GM08714 (cell line): ENCODE measurements around the gene CR1.

Experiments used
- H3K4me3 ChIP-seq: fragments of 200-500 bp; sonication (Bioruptor generic); 2 replicates; pipeline ENCODE4 v1.5.1; 2014; ENCODE audit warnings: mild to moderate bottlenecking, low read length, inconsistent platforms
- ZNF274 ChIP-seq: IDR thresholded peaks from 2 replicates; pipeline ENCODE4 v1.6.1; 2012; ENCODE audit warnings: mild to moderate bottlenecking, low read depth, low read length

CR1 gene

DNA sequence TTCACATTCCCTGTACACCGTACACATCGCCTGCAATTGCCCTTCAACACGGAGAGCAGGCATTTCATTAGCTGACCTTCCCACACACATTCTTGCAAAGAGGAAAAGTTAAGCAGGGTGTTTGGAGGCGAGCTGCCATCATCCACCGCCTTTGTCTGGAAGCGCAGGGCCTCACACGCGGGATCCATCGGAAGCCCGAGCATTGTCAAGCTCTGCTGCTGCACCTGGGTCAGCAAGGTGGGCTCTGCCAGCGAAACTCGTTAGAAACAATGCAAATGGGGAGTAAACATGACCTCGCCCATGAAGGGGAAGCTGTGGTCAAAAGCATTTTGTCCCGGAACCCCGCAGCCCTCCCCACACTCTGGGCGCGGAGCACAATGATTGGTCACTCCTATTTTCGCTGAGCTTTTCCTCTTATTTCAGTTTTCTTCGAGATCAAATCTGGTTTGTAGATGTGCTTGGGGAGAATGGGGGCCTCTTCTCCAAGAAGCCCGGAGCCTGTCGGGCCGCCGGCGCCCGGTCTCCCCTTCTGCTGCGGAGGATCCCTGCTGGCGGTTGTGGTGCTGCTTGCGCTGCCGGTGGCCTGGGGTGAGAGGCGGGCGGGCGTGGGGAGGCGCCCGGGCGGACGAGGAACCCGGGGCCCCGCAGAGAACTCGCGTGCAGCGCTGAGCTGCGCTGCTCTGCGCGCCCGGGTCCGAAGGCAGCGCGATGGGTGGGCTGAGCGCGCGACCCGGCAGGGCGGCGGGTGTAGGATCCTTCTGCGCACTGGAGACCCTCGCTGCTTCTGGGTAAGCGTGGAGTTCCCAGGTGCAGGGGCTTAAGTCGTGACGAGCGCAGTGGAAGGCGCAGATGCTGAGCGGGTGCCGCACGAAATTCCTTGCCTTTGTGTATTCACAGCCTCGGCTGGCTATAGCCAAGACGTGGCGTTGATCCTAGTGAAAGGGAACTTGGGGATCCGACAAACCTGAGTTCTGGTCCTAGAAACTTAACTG is at the start of gene CR1:
Gene CR1 (plus strand): TSS at position 357 of the 992 bp plus-strand sequence. CDS start 111 bp downstream, at position 468.
- TF ChIP-seq ZNF274, result no peak
- peak within 1 kb of the TSS; percentile 64 for H3K4me3 ChIP-seq

DNA sequence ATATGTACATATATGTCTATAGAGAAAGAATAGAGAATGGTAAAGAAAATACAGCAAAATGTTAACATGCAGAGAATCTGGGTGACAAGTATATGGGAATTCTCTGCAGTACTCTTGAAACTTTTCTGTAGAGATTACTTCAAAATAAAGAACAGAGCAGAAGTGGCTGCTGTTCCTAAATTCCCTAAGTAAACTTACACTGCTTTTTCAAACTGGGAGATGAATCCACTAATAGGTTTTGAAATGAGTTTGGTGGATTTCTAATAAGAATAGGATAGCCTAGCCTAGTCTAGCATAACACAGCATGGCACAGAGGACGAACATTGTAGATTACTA is 42.3 kb upstream of the CR1 start:
- no peak for TF ChIP-seq ZNF274
- no peak overlapping the region for H3K4me3 ChIP-seq

DNA sequence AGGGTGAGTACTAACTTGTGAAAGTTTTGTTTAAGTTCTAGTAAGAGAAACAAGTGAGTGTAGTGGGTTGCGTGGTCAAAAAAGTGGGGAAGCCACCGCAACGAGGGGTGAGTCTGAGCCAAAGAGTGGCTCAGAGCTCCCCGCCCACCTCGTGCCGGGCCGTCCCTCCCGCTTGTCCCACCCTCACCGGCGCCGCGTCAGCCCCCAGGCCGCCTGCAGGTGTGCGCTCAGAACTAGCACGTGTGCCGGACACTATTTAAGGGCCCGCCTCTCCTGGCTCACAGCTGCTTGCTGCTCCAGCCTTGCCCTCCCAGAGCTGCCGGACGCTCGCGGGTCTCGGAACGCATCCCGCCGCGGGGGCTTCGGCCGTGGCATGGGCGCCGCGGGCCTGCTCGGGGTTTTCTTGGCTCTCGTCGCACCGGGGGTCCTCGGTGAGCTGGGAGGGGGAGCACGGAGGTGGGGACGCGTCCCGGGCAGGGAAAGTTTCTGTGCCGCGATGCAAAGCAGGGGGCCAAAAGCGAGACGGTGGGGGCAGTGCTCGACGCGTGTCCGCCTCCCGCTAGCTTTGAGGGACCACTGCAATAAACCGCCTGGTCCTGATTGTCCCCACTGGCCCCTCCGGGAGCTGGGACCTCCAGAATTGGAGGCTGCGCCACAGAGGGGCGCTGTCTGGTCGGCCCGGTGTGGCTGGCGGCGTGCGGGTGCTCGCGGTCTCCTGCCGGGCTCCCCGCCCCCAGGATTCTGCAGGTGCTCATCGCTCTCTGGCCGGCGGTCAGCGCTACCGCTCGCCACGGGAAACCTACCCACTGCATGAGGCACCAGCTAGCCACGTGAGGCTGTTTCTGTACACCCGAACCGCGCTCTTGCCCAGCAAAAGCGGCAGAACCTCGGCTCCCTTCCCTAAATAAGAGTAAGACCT is 41.7 kb upstream of the CR1 start, which contains the start of gene CR2:
Gene CR2 (plus strand): TSS at position 283 of the 919 bp plus-strand sequence. CDS start 91 bp downstream, at position 374.
- H3K4me3 ChIP-seq, result peak within 1 kb of the TSS; percentile 92
- TF ChIP-seq ZNF274, result no peak

DNA sequence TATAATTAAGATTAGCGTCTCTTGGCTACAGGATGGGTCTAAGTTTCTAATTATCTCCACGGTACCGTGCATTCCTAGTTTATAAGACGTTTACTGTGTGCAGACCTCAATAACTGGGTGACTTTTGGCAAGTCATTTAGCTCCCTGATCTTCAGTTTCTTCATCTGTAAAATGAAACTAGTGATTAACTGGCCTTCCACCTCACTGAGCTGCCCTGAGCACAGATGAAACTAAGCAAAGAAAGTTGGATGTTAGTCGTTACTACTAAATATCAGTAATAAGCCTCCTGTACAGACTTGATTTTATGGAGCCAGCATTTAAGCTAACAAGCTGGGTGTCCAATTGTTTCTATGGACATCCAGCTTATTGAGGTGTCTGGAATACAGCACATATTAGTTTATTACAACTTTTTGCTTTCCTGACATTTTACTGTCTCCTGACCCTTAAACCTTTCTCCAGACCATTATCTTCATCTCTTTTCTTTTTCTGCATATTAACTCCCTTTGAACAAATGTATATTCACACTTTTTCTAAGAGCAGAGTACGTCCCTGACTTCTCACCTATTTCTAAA is 40.7 kb upstream of the CR1 start:
- TF ChIP-seq ZNF274, result no peak
- H3K4me3 ChIP-seq, result peak overlapping the region; percentile 92

DNA sequence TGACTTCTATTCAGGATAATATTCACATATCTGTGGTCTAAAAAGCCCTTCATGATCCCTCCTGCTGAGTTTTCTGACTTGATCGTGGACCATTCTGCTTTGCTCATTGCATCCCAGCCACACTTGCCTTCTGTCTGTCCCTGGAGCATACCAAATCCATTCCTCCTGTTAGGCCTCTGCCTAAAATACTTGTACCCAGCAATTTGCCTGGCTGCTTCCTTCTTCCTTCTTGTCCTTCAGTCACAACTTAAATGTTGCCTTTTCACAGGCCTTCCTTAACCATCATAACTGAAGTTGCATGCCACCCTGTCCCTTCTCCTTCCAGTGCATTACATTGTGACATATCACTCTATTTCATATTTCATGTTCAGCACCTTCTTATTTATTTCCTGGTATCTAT is 37.5 kb upstream of the CR1 start:
- H3K4me3 ChIP-seq, result no peak overlapping the region; the same call in 1 of the 2 replicates
- TF ChIP-seq ZNF274, result no peak

DNA sequence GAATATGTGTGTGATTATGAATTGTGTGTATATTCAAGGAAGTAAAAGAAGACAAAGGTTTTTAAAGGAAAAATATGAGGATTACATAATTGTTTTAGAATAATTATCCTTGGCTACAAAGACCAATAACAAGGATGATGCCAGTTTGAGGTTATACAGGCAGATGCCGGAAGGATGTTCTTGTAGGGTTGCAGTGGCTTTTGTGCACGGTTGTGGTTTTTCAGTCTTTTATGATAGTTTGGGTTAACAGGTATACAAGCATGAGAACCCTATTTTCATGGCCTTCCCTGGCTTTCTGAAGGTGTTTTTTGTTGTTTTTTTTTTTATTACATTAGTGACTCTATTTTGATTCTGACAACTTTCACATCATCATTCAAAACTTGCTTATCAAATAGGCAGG is 36.9 kb upstream of the CR1 start:
- no peak overlapping the region; the same call in 1 of the 2 replicates for H3K4me3 ChIP-seq
- no peak for TF ChIP-seq ZNF274

DNA sequence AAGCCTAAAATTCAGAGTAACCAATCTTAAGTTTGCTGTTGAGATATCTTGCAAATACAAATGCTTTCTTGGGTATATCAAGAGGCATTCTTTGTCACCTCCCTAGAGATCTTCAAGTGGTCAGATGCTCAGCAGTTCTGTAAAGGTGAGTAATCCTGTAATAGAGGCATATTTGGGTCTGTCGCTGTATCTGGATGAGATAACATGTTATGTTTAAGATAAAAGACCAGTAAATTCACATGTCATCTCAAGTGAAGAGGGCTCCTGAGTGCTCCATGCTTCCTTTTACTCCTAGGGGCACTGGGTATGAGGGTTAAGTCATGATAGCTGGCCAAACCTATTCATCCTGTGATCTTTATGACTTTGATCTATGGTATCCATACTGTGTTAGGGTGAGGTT is 34.3 kb upstream of the CR1 start:
- H3K4me3 ChIP-seq, result no peak overlapping the region
- no peak for TF ChIP-seq ZNF274

DNA sequence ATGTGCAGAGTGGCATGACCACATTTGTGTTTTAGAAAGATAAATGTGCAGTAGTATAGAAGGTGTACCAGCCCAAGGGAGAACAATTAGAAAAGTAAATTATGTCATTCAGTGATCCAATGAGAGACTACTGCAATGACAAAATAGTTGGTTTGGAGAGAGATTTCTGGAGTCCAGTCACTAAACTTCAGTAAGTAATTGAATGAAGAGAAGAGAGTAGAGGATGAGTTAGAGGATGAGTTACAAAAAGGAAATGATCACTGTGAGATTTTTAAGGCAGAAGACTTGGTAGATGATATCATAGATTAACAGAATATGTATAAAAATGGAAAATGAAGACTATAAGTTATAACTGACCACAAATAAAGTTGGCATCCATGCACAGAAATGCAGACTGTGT is 33.4 kb upstream of the CR1 start:
- no peak for TF ChIP-seq ZNF274
- H3K4me3 ChIP-seq, result no peak overlapping the region

DNA sequence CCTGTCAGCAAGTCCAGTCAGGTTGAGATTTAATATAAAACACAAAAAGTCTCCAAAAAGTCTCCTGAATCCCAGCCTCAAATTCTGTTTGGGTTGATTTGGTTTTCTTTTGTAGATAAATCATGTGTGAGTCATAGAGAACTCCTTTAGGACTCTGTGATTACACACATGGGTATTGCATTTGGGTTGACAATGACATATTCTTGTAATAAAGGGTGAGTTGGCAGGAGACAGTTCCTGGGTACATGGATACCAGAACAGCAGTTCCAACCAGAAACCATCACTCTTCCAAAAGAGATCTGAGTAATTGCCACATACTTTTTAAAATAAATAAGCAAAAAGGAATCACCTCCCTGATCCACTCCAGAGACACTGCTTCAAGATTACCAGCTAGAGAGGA is 32.9 kb upstream of the CR1 start:
- no peak overlapping the region for H3K4me3 ChIP-seq
- TF ChIP-seq ZNF274, result no peak

DNA sequence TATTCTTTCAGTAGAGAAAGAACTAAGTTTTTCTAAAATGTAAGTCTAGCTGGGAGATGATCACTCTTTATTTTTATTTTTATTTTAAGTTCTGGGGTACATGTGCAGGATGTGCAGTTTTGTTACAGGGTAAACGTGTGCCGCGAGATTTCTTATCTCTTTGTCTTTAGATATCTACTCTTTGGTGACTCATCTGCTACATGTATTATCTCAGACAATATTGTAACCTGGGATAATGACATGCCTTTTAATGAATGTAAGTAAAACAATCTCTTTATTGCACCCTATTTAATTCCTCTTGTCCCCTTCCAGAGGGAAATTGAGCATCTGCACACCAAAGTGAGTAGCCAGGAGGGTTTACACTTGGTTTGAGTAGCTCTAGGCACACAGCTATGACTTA is 32.4 kb upstream of the CR1 start:
- H3K4me3 ChIP-seq, result no peak overlapping the region
- TF ChIP-seq ZNF274, result no peak

DNA sequence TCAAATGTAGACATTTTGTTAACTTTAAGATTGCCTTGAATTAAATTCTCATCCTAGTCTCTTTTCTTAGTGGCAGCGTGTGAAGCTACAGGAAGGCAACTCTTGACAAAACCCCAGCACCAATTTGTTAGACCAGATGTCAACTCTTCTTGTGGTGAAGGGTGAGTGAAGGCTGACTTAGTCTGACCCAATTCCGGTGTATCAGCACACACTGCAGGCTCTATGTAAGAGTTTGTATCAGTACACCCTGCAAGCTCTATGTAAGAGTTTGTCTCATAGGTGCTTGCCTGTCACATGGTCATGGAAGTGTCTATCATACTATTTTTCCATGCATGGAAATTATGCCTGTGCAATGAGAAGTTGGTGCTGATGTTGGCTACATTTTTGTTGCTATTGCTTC is 25.0 kb upstream of the CR1 start:
- no peak overlapping the region for H3K4me3 ChIP-seq
- no peak for TF ChIP-seq ZNF274

DNA sequence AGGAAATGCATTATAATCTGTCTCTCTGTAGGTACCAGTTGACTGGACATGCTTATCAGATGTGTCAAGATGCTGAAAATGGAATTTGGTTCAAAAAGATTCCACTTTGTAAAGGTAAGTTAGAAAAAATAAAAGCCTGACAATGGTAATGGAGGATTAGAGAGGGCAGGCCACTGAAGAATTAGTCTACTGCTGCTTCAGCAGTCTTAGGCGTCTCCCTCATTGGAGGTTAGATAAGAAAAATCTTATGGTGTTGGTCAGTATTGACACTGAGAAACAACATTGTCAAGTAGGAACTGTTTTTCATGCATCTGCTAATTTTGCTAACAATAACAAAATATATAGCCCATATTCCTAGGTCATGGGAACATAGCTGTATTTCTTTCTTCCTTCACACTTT is 21.7 kb upstream of the CR1 start:
- TF ChIP-seq ZNF274, result no peak

DNA sequence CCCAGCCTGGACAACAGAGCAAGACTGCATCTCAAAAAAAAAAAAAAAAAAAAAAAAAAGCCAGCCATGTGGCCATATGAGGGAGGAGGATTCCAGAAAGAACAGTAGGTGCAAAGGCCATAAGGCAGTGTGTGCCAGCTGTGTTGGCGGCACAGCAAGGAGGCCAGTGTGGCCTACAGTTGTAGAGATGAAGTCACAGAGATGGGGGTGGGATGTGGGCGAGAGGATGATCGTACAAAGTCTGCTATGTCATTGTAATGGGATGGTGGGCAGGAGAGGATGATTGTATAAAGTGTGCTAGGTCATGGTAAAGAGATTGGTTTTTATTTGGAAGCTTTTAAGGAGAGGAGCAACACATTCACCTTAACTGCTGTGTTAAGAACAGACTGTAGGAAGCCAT is 9.8 kb upstream of the CR1 start:
- no peak for TF ChIP-seq ZNF274
- no peak overlapping the region for H3K4me3 ChIP-seq

More for the DNA sequence above, 21.7 kb upstream of the CR1 start:
- H3K4me3 ChIP-seq, result no peak overlapping the region

DNA sequence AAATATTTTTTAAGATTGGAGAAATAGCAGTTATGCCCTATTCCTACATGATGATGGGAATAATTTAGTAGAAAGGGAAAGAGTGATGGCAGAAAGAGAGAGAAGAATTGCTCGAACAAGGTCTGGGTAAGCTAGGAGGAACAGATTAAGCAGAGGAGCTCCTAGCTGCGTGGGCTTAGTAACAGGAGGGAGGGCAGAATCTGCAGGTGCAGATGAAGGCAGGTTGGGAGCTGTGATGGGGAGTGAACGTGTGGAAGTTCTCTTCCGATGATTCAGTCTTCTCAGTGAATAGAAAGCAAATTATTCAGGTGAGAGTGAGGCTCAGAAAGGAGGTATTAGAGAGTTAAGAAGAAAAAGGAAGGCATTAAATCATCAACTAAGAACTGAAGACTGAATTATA is 8.3 kb upstream of the CR1 start:
- no peak overlapping the region for H3K4me3 ChIP-seq
- no peak for TF ChIP-seq ZNF274

DNA sequence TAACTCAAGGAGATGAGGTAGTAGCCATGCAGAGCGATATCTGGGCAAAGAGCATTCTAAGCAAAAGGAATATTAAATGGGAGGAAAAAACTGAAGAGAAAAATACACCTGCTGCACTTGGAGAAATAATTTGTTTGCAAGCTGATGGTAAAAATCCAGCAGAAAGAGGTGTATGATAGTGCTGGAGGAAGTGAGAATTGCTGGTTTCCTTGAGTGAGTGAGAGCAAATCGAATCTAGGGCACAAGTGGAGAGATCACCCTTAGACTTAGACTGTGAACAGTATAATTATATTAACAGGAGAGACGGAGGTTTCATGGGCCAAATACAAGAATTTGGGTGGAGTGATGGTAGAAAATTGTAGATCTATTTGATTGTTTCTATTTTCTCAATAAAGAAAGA is 2.7 kb upstream of the CR1 start:
- no peak for TF ChIP-seq ZNF274
- no peak overlapping the region for H3K4me3 ChIP-seq
